Adrenal gland (tissue), 12 donors: ENCODE data around the gene PDE7B. TPM values are rescaled to one million over a fixed set of nuclear protein-coding genes. Genes with fewer than 3 reads are reported as not detected.
A peak's percentile ranks its signal among the peaks of the same experiment; 100 is the strongest.

Experiments
- DNase-seq, 7 donors: peaks; one replicate each; pipeline ENCODE4 v3.0.0-alpha.2; 2019 to 2020
- H3K27ac ChIP-seq, 5 donors: fragments of 200-600 bp; sonication (generic) in 4 of 5; 1 replicate in 3 of 5; 2 replicates in 2 of 5; pipeline versions ENCODE4 v1.5.1 to v1.8.0; 2016 to 2020; ENCODE audit warnings: mild to moderate bottlenecking in 1 of 5
- H3K27me3 ChIP-seq: fragments of 200-600 bp; 2 replicates; pipeline ENCODE4 v1.8.0; 2021
- H3K36me3 ChIP-seq, 2 donors: fragments of 200-600 bp; replicated peaks in 1 of 2; 1 replicate in 1 of 2; 2 replicates in 1 of 2; pipeline versions ENCODE4 v1.5.1 to v1.8.0; 2018 to 2022
- H3K4me1 ChIP-seq, 2 donors: fragments of 200-600 bp; replicated peaks in 1 of 2; 1 replicate in 1 of 2; 2 replicates in 1 of 2; pipeline versions ENCODE4 v1.5.1 to v1.8.0; 2018 to 2021
- H3K4me3 ChIP-seq, 4 donors: fragments of 200-600 bp; sonication (generic) in 3 of 4; one replicate each; pipeline ENCODE4 v1.5.1; 2016 to 2018
- H3K9me3 ChIP-seq, 3 donors: fragments of 200-600 bp; sonication (generic) in 1 of 3; replicated peaks in 1 of 3; 1 replicate in 2 of 3; 2 replicates in 1 of 3; pipeline versions ENCODE4 v1.5.1 to v1.8.0; 2016 to 2021
- CTCF ChIP-seq, 6 experiments: fragments of 450-650 bp in 4 of 6; fragments of 200-600 bp in 2 of 6; sonication (generic) in 1 of 6; IDR thresholded peaks; 1 replicate in 5 of 6; 2 replicates in 1 of 6; pipeline versions ENCODE4 v1.5.1 to v1.8.0; 2016 to 2021; ENCODE audit warnings: antibody characterized with exemption in 6 of 6, mild to moderate bottlenecking in 2 of 6, moderate library complexity in 1 of 6
- POLR2A ChIP-seq, 2 donors: fragments of 450-650 bp; IDR thresholded peaks; one replicate each; pipeline ENCODE4 v1.6.1; 2017; ENCODE audit warnings: antibody characterized with exemption in 2 of 2, mild to moderate bottlenecking in 2 of 2, moderate library complexity in 1 of 2
- WGBS, 4 donors: extraction: QIAGEN DNeasy Blood & Tissue Kit in 2 of 4; methylation state at CpG; one replicate each; pipeline versions ENCODE4 v1.1.5 to v1.1.7; 2013 to 2017; 5-methylcytosine and 5-hydroxymethylcytosine counted together
- intact Hi-C, 2 donors: fragments of 100-400 bp; cut with DNase I; formaldehyde crosslinking; loops; one replicate each; pipeline versions ENCODE4 v1.14.1 to v1.15.0; 2022 to 2023
- polyA plus RNA-seq, 3 donors: library from polyadenylated mRNA; stranded (reverse); fragments of 200-250 nt in 2 of 3; fragments of 350-450 nt in 1 of 3; fragmentation: Illumina TruSeq in 1 of 3; extraction: RNeasy Lipid Tissue Mini Kit (QIAGEN cat#74804) in 1 of 3; gene quantifications; one replicate each; pipeline ENCODE4 v1.2.3, GENCODE V29; 2013 to 2014
- total RNA-seq, 9 donors: library from RNA; depleted of rRNA in 4 of 9; stranded (reverse); fragments of >200 nt in 4 of 9; fragments of 120-200 nt in 1 of 9; fragmentation: NEBNext Ultra II Directional in 1 of 9; extraction: Animal tissue kit (Norgen Biotek cat#: 25700) in 1 of 9; gene quantifications; one replicate each; pipeline versions ENCODE4 v1.1.0 to v1.2.4, GENCODE V29; 2013 to 2023
- donor health status: healthy with polysubstance abuse.
- donor health status: Bipolar disorder and iron deficiency.
- donor health status: DM: yes; HTN: yes; CAD: no.
- donor health status: DM: no; HTN: no; CAD: no.
- donor health status: DM: no; HTN: no; CAD: no.
- donor health status: DM: yes; HTN: yes; CAD: no.

PDE7B gene
- total and polyA plus RNA-seq, 12 donors: 1.3 to 11.5 (median 5.2) TPM

- H3K4me1 ChIP-seq: peaks cover 0 to 13% of the 10 kb centered on the region in 2 donors
- H3K4me3 ChIP-seq: no peak overlapping the region
- H3K27ac ChIP-seq: no peak overlapping the region
- 97 to 100% (median 98%) methylated on average over 6 of the region's 6 CpGs for WGBS, 4 donors
- intact Hi-C loops: no loop called here
- DNase-seq: no peak
- no peaks in the 10 kb centered on the region for H3K27me3 ChIP-seq
- TF ChIP-seq POLR2A (IDR thresholded peaks at IDR 0.05): no peak
- no peak for TF ChIP-seq CTCF (IDR thresholded peaks at IDR 0.05)
- H3K9me3 ChIP-seq: no peaks in the 10 kb centered on the region
- no peaks in the 10 kb centered on the region for H3K36me3 ChIP-seq
Measured at GRCh38 chr6:135937106-135937505, 85.6 kb downstream of the PDE7B start.

- H3K4me3 ChIP-seq: no peak overlapping the region
- intact Hi-C loops: no loop called here
- peak in 4 of 7 donors; percentile 10 to 60 (median 19) for DNase-seq
- H3K27me3 ChIP-seq: no peaks in the 10 kb centered on the region
- peak in 5 of 6 experiments; percentile 16 to 46 (median 33) for TF ChIP-seq CTCF (IDR thresholded peaks at IDR 0.05)
- TF ChIP-seq POLR2A (IDR thresholded peaks at IDR 0.05): no peak
- no peaks in the 10 kb centered on the region for H3K36me3 ChIP-seq
- no peaks in the 10 kb centered on the region for H3K9me3 ChIP-seq
- WGBS, 4 donors: 49 to 68% (median 58%) methylated on average over 9 of the region's 9 CpGs
- H3K27ac ChIP-seq: peak overlapping the region in 1 of 5 donors; percentile 61
- H3K4me1 ChIP-seq: peaks cover 0 to 13% of the 10 kb centered on the region in 2 donors
Measured at GRCh38 chr6:135938576-135939207, 87.2 kb downstream of the PDE7B start.

- Histone ChIP-seq H3K36me3 (no peaks in the 10 kb centered on the region), H3K4me1 (peaks cover 0 to 13% of the 10 kb centered on the region in 2 donors), H3K4me3 (no peak overlapping the region), H3K27ac (peak overlapping the region in 1 of 5 donors; percentile 61), H3K9me3 (no peaks in the 10 kb centered on the region), H3K27me3 (no peaks in the 10 kb centered on the region)
- TF ChIP-seq CTCF (IDR thresholded peaks at IDR 0.05) (no peak), POLR2A (IDR thresholded peaks at IDR 0.05) (no peak)
- intact Hi-C loops: no loop called here
- DNase-seq: no peak
- 65 to 71% (median 68%) methylated on average over 7 of the region's 7 CpGs for WGBS, 4 donors
Measured at GRCh38 chr6:135939208-135939591, 87.7 kb downstream of the PDE7B start.

- Histone ChIP-seq H3K4me3 (no peak overlapping the region), H3K4me1 (peaks cover 0 to 11% of the 10 kb centered on the region in 2 donors), H3K36me3 (no peaks in the 10 kb centered on the region), H3K9me3 (no peaks in the 10 kb centered on the region), H3K27ac (no peak overlapping the region), H3K27me3 (no peaks in the 10 kb centered on the region)
- 51 to 96% (median 92%) methylated on average over 5 of the region's 5 CpGs for WGBS, 4 donors
- intact Hi-C loops: no loop called here
- no peak for DNase-seq
- TF ChIP-seq POLR2A (IDR thresholded peaks at IDR 0.05) (no peak), CTCF (IDR thresholded peaks at IDR 0.05) (no peak)
Measured at GRCh38 chr6:135940616-135941167, 89.2 kb downstream of the PDE7B start.
